ENCODE data around the gene LDLRAD3.

DNA sequence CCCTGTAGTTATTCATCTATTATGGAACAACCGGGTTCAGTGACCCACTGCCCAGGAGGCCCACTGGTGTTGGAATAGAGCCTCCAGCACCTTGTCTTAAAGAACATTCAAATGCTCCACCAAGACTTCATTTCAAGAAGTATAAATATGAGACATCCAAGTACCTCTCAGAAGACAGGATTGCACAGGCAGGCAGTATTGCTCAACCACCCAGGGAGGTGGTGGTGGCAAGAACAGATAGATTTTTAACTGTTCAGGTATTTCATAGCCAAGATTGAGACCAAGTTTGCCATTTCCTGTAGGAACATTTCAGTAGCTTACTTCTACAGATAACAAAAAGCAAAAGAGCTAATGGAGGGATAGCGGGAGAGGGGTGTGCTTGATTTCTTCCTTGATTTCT is 266.7 kb downstream of the LDLRAD3 start:
- TF ChIP-seq, protein P1, sequence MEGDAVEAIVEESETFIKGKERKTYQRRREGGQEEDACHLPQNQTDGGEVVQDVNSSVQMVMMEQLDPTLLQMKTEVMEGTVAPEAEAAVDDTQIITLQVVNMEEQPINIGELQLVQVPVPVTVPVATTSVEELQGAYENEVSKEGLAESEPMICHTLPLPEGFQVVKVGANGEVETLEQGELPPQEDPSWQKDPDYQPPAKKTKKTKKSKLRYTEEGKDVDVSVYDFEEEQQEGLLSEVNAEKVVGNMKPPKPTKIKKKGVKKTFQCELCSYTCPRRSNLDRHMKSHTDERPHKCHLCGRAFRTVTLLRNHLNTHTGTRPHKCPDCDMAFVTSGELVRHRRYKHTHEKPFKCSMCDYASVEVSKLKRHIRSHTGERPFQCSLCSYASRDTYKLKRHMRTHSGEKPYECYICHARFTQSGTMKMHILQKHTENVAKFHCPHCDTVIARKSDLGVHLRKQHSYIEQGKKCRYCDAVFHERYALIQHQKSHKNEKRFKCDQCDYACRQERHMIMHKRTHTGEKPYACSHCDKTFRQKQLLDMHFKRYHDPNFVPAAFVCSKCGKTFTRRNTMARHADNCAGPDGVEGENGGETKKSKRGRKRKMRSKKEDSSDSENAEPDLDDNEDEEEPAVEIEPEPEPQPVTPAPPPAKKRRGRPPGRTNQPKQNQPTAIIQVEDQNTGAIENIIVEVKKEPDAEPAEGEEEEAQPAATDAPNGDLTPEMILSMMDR (IDR thresholded peaks at IDR 0.05): no peak
- TF ChIP-seq POLR2A (IDR thresholded peaks at IDR 0.05) (no peak), POLR2AphosphoS5 (IDR thresholded peaks at IDR 0.05) (no peak)

Measured in prostate gland (tissue), 2 donors.